NB4 (cell line): ENCODE measurements around the gene USP7.
"Not testable (repeated sequence)": the region's sequence is repeated elsewhere in the genome, so short reads cannot be mapped to it uniquely, and the experiment has no call there.

Experiments
- CTCF ChIP-seq: IDR thresholded peaks from one replicate; pipeline ENCODE4 v1.5.1; 2012; ENCODE audit warnings: low read depth, low read length
- MYC ChIP-seq: IDR thresholded peaks from 2 replicates; pipeline ENCODE4 v1.6.1; 2011; ENCODE audit warnings: low read depth, low read length
- POLR2A ChIP-seq: IDR thresholded peaks from 2 replicates; pipeline ENCODE4 v1.6.1; 2011; ENCODE audit warnings: mild to moderate bottlenecking; ENCODE audit not compliant: insufficient read length; ENCODE audit errors: extremely low read depth

GRCh38 chr16:8976189-8976588, 12.5 kb upstream of the USP7 start:
- TF ChIP-seq CTCF, POLR2A, MYC: not testable (repeated sequence)
